MM.1S (cell line): ENCODE measurements around the gene FAM118B.

ENCODE experiments used
- DNase-seq: peaks from one replicate; pipeline ENCODE4 v3.0.0-alpha.2; 2015
- H2AFZ ChIP-seq: fragments of 300-600 bp; sonication (generic); 2 replicates; pipeline ENCODE4 v1.6.0; 2016; ENCODE audit warnings: antibody characterized with exemption, low read length
- H3F3A ChIP-seq: fragments of 300-600 bp; sonication (generic); 2 replicates; pipeline ENCODE4 v1.6.1; 2016; ENCODE audit warnings: mild to moderate bottlenecking, antibody characterized with exemption, low read length, moderate library complexity, mixed read lengths; ENCODE audit not compliant: insufficient read depth
- H3K27ac ChIP-seq: fragments of 300-600 bp; sonication (generic); 2 replicates; pipeline ENCODE4 v1.5.1; 2016; ENCODE audit warnings: mild to moderate bottlenecking, low read length
- H3K27me3 ChIP-seq: fragments of 300-600 bp; sonication (generic); replicated peaks from 2 replicates; pipeline ENCODE4 v1.6.0; 2016; ENCODE audit warnings: low read length; ENCODE audit not compliant: insufficient read depth
- H3K36me3 ChIP-seq: fragments of 300-600 bp; sonication (generic); replicated peaks from 2 replicates; pipeline ENCODE4 v1.6.1; 2016; ENCODE audit warnings: mild to moderate bottlenecking, low read length, mixed read lengths; ENCODE audit not compliant: insufficient read depth
- H3K4me1 ChIP-seq: fragments of 300-600 bp; sonication (generic); 2 replicates; pipeline ENCODE4 v1.6.1; 2016; ENCODE audit warnings: low read length, mixed read lengths
- H3K4me2 ChIP-seq: fragments of 300-600 bp; sonication (generic); 2 replicates; pipeline ENCODE4 v1.6.0; 2016; ENCODE audit warnings: low read depth, low read length
- H3K4me3 ChIP-seq: fragments of 300-600 bp; sonication (generic); 2 replicates; pipeline ENCODE4 v1.5.1; 2016; ENCODE audit warnings: low read length, mixed read lengths
- H3K79me2 ChIP-seq: fragments of 300-600 bp; sonication (generic); 2 replicates; pipeline ENCODE4 v1.6.1; 2016; ENCODE audit warnings: mixed run types, low read length, mixed read lengths
- H3K9ac ChIP-seq: fragments of 300-600 bp; sonication (generic); 2 replicates; pipeline ENCODE4 v1.6.1; 2016; ENCODE audit warnings: low read length, mixed read lengths
- H3K9me2 ChIP-seq: fragments of 300-600 bp; sonication (generic); replicated peaks from 2 replicates; pipeline ENCODE4 v1.6.1; 2016; ENCODE audit warnings: mild to moderate bottlenecking, low read length, mixed read lengths; ENCODE audit not compliant: insufficient read depth
- H3K9me3 ChIP-seq: fragments of 300-600 bp; sonication (generic); replicated peaks from 2 replicates; pipeline ENCODE4 v1.6.1; 2016; ENCODE audit warnings: mild to moderate bottlenecking, low read length, mixed read lengths; ENCODE audit not compliant: insufficient read depth
- H4K20me1 ChIP-seq: fragments of 300-600 bp; sonication (generic); 2 replicates; pipeline ENCODE4 v1.6.1; 2016; ENCODE audit warnings: mild to moderate bottlenecking, low read length, moderate library complexity, mixed read lengths; ENCODE audit not compliant: insufficient read depth
- EZH2 ChIP-seq: fragments of 300-600 bp; sonication (generic); optimal IDR thresholded peaks from 2 replicates; pipeline ENCODE3; 2017; ENCODE audit warnings: low read depth, mild to moderate bottlenecking, antibody characterized with exemption, low read length, mixed read lengths
- EZH2phosphoT487 ChIP-seq: fragments of 300-600 bp; sonication (generic); IDR thresholded peaks from 2 replicates; pipeline ENCODE4 v1.6.1; 2018; ENCODE audit warnings: antibody characterized with exemption, low read length
- TF ChIP-seq, protein P1 (sequence below): fragments of 300-600 bp; sonication (generic); IDR thresholded peaks from 2 replicates; pipeline ENCODE4 v1.5.1; 2016; ENCODE audit warnings: antibody characterized with exemption, low read length, mixed read lengths

The FAM118B gene

GRCh38 chr11:126189109-126189929 lies 22.3 kb upstream of the FAM118B start:
- peak overlapping the region; percentile 99 for H3K27ac ChIP-seq
- peaks cover 38% of the 10 kb centered on the region for H3K4me1 ChIP-seq
- peak overlapping the region; percentile 58 for H3K4me3 ChIP-seq
- no peaks in the 10 kb centered on the region for H3K27me3 ChIP-seq
- H3K9me3 ChIP-seq = no peaks in the 10 kb centered on the region
- H3K79me2 ChIP-seq = peaks cover 18% of the 10 kb centered on the region
- DNase-seq = peak; percentile 95
- H2AFZ ChIP-seq = peak overlapping the region; percentile 40; the same call in 1 of the 2 replicates
- H4K20me1 ChIP-seq = no peaks in the 10 kb centered on the region
- no peaks in the 10 kb centered on the region for H3K9me2 ChIP-seq
- H3F3A ChIP-seq = peaks cover 33% of the 10 kb centered on the region
- H3K36me3 ChIP-seq = no peaks in the 10 kb centered on the region
- TF ChIP-seq EZH2 = no peak
- no peak for TF ChIP-seq EZH2phosphoT487
- TF ChIP-seq, protein P1, sequence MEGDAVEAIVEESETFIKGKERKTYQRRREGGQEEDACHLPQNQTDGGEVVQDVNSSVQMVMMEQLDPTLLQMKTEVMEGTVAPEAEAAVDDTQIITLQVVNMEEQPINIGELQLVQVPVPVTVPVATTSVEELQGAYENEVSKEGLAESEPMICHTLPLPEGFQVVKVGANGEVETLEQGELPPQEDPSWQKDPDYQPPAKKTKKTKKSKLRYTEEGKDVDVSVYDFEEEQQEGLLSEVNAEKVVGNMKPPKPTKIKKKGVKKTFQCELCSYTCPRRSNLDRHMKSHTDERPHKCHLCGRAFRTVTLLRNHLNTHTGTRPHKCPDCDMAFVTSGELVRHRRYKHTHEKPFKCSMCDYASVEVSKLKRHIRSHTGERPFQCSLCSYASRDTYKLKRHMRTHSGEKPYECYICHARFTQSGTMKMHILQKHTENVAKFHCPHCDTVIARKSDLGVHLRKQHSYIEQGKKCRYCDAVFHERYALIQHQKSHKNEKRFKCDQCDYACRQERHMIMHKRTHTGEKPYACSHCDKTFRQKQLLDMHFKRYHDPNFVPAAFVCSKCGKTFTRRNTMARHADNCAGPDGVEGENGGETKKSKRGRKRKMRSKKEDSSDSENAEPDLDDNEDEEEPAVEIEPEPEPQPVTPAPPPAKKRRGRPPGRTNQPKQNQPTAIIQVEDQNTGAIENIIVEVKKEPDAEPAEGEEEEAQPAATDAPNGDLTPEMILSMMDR = no peak
- H3K9ac ChIP-seq = peak overlapping the region; percentile 95
- H3K4me2 ChIP-seq = peak overlapping the region; percentile 87

DNA sequence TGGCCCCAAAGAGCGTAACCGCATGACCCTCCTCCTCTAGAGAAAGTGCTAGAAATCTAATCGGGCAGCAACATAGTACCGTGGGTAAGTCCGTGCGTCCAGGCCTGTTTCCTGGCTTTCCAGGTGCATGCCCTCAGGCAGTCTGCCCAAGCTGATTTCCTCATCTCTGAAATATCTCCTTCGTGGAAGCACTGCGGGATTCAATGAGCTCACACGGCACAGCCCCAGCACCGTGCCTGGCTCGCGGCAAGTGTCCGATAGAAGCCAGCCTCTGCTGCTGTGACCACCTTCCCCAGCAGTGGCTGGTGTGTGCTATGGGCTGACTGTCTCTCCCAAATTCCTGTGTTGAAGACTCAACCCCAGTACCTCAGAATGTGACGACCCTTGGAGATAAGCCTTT lies 20.8 kb upstream of the FAM118B start:
- DNase-seq = no peak
- no peak overlapping the region for H3K4me2 ChIP-seq
- peaks cover 38% of the 10 kb centered on the region for H3K4me1 ChIP-seq
- H3K36me3 ChIP-seq = no peaks in the 10 kb centered on the region
- peaks cover 33% of the 10 kb centered on the region for H3F3A ChIP-seq
- no peak overlapping the region for H2AFZ ChIP-seq
- H3K4me3 ChIP-seq = no peak overlapping the region
- no peaks in the 10 kb centered on the region for H3K27me3 ChIP-seq
- H3K79me2 ChIP-seq = peaks cover 22% of the 10 kb centered on the region
- H4K20me1 ChIP-seq = no peaks in the 10 kb centered on the region
- H3K27ac ChIP-seq = peak overlapping the region; percentile 99; the same call in 1 of the 2 replicates
- TF ChIP-seq EZH2 (no peak), EZH2phosphoT487 (no peak)
- TF ChIP-seq, protein P1 = no peak
- no peaks in the 10 kb centered on the region for H3K9me2 ChIP-seq
- no peak overlapping the region for H3K9ac ChIP-seq
- no peaks in the 10 kb centered on the region for H3K9me3 ChIP-seq

- Histone ChIP-seq H3K9me2 (no peaks in the 10 kb centered on the region), H3K4me3 (no peak overlapping the region), H3K9me3 (no peaks in the 10 kb centered on the region), H3K27me3 (no peaks in the 10 kb centered on the region), H4K20me1 (no peaks in the 10 kb centered on the region), H3K36me3 (no peaks in the 10 kb centered on the region), H3K4me2 (no peak overlapping the region), H3K27ac (0 out of 2 replicates have a peak overlapping the region, but pooled peaks have one; percentile 99), H3F3A (peaks cover 33% of the 10 kb centered on the region), H3K79me2 (peaks cover 22% of the 10 kb centered on the region), H2AFZ (no peak overlapping the region), H3K9ac (no peak overlapping the region), H3K4me1 (peaks cover 38% of the 10 kb centered on the region)
- no peak for DNase-seq
- TF ChIP-seq, protein P1 = no peak
- TF ChIP-seq EZH2phosphoT487 (no peak), EZH2 (no peak)
These were observed 20.1 kb upstream of the FAM118B start for GRCh38 chr11:126191379-126192073.
